Measurements from ENCODE around the gene TMEM132E.

Gene TMEM132E

DNA sequence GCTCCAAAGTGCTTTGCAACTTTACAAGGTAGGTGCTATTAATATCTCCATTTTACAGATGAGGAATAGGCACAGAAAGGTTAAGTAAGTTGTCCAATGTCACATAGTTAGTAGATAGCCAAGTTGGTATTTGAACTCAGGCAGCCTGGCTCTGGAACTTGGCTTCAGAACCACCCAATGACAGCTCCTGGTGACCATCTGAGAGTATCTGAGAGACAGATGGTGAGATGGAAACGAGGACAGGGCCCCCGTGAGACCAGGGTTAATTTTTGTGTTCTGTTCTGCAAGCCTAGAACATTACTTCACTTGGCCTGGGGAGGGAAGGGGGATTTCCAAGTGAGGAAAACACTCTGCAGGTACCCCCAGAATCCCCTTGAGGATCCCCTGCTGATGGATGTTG lies 9.8 kb upstream of the TMEM132E start:
- DNase-seq (ENCODE audit: low read depth in 2 of 2): no peak

DNA sequence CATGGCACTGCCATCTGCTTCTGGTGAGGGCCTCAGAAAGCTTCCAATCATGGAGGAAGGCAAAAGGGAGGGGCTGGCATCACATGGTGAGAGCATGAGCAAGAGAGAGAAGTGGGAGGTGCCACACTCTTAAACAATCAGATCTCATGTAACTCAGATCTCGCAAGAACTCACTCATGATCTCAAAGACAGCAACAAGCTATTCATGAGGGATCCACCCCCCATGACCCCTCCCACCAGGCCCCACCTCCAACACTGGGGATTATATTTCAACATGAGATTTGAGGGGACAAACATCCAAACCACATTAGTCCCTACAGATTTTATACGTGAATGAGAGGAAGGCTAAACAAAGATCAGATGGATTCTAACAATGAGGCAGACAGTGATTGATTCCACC lies 8.9 kb upstream of the TMEM132E start:
- no peak for DNase-seq (ENCODE audit: low read depth in 2 of 2)

DNA sequence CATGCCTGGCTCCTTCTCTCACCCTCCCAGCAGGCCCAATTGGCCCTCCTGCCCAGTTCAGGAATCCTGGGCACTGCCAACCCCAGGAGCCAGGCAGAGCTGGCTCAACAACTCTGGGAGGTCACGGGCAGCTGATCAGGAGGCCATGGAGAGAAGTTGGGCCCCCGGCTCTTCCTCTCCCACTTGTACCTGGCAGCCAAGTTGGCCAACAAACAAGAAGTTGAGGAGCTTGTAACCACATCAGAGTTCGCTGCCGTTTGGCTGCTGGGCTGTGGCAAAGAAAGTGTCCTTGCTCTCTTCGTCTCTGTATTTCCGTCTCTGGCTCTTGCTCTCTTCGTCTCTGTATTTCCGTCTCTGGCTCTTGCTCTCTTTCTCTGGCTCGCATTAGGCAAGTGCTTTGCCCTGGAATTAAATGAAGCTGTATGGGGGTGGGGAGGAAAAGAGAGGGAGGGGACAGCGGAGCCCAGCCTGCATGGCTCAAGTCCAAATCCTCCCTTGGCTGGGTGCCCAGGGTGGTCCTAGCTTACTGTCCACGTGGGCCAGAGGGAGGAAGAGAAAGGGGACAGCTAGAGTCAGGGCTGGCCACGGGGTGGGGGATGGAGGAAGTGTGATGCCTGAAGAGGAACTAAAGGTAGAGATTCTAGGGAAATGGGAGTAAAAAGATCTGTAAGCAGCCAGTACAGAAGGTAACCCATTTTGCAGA lies 7.8 kb upstream of the TMEM132E start:
- no peak for DNase-seq (ENCODE audit: low read depth in 2 of 2)

DNA sequence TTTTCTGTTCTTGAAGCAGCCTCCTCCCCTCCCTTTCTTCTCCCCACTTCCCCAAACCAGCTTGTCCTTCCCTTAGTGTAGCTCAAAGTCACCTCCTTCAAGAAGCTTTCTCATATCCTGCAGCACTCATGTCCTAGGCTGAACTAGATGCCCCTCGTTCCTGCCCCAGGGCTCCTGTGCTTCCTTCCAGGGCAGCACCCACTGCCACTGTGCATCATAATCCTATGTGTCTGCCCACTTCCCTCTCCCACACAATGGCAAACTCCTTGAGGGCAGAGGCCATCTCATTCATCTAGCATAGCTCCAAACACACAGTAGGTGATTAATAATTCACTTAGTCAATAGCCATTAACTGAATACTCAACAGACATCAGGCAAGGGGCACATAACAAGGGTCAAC lies 6.9 kb upstream of the TMEM132E start:
- no peak for DNase-seq (ENCODE audit: low read depth in 2 of 2)

DNA sequence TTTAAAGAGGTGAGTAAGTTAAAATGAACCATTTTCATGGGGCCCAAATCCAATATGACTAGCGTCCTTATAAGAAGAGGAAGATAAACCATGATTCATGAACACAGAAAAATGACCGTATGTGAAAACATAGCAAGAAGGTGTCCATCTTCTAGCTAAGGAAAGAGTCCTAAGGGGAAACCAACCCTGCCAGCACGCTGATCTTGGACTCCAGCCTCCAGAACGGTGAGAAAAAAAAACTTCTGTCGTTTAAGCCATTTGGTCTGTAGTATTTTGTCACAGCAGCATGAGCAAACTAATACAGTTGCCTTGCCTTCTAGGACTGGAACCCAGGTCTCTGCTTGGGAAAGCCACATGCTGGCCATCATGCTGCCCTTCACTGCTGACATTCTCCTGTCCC lies 4.2 kb upstream of the TMEM132E start:
- DNase-seq (ENCODE audit: low read depth in 2 of 2): no peak

DNA sequence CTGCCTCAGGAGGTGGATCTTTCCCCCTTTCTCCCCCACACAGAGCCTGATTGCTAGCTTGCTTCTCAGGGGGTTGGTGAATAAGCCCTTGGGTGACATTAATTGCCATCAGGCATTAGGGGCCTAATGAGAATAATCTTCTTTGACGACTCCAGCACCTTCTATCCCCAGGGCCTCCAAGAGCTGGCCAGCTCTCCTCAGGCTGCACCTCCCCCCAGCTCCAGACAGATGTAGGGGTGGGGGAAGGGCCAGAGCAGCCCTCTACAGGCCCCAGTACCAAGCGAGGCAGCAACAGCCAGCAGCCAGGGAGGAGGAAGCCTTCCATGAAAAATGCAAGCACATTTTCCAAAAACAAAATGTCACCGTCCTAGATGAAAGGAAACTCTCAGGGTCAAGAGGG lies 1.4 kb upstream of the TMEM132E start:
- DNase-seq (ENCODE audit: low read depth in 2 of 2): no peak

DNA sequence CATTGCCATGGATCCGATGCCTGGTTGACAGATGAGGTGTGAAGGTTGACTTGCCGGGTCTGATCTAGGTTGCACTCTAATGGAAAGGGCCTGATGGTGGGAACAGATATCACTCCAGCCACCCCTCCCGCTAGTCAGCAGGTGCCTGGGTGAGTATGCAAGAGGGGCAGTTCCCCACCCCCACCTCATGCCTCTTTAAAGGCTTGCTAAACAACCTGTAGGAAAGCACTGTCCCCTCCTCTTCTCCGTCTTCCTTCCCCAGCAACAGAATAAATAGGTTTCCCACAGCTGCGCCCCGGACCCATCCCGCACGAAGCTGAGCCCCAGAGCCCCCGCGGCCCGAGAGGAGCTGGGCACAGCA lies 746 bp upstream of the TMEM132E start:
- DNase-seq (ENCODE audit: low read depth in 2 of 2): no peak

DNA sequence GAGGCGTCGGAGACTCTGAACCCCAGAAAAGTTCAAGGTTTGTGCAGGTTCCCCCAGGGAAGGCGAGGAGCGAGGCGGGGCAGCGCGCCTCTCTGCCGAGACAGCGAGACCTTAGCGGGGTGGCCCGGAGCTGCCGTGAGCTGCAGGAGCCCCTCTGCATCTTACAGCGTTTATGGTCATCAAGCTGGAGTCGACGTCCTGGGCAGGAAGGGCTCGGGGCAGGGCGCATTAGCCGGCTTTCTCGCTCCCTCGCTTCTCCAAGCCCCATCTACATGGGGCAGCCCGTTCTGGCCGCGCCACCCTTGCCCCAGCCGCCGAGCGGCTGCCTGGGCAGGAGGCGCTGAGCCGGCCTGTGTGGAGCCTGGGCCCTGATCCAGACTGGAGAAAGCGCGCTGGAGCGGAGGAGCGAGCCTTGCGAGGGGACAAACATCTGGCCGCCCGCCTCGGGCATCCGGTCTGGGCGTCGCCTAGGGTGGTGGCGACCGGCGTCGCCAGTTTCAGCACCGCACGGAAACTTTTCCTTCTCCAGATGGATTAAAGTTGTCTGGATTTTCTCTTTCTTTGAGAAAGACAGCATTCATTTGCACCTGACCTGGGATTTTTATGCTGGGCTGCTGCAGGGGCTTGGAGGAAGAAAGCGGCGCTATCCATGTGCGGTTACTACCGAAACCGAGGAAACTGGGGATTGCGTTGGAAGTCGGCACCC lies 750 bp downstream of the TMEM132E start:
- DNase-seq (ENCODE audit: low read depth in 2 of 2): no peak

DNA sequence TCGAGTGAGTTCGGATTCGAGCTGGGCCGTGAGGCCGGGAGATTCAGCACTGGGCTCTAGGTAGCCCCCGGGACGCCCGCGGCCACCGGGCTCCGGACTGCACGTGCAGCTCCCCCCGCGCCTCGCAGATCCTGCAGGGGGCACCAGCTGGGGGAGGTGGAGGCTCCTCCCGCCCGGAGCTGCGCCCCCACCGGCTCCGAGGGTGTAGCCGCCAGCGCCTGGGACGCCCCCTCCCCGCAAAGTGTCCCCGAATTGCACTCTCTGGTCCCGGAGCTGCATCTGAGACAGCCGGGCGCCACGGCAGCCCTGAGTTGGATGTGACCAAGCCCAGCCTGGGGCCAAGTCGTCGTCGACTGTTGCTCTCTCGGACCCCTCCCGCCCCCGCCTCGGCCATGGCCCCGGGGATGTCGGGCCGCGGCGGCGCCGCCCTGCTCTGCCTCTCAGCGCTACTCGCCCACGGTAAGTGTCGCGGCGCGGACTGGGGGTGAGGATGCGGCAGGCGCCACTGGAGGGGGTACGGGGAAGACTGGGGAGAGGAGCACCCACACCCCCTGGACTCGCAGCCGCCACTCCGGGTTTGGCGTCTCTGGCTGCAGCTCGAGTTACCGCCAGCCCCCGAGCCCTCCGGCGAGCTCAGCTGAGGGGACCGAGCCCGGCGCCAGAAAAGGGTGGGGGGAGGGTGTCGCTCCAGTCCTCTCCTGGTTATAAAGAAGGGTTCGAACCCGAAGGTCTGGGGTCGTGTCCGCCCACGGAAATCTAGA lies 1.5 kb downstream of the TMEM132E start:
- DNase-seq (ENCODE audit: low read depth in 2 of 2): no peak

DNA sequence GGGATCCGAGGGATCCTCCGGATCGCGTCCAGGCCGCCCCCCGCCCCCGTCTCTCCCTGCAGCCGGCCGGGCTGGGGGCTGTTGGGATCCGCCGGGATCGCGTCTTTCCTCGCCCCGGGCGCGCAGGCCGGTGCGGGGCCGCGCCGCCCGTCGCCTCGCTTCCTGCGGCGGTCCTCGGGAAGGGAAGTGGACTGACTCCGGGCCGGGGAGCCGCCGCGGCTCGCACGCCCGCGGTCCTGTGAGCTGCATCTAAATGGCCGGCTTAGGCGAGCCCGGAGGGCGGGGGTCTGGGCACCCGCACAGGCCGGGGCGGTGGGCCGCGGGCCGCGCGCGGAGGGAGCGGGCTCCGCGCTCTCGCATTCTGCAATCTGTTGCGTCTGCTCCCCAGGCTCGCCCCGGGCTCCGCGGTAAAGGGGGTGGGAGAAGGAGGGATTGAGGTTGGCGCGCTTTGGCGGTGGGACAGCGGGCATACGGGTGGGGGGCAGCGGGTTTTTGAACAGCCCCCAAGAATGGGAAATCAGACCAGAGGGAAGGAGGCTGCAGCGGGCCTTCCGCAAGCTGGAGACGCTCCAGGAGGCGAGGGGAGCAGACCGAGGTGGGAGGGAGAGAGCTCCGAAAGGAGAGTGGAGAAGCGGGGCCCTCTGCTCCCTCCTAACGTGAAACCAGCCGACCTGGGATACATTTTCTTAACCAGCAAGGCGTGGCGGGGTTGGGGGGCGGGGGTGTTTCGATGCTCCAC lies 2.2 kb downstream of the TMEM132E start:
- no peak for DNase-seq (ENCODE audit: low read depth in 2 of 2)

DNA sequence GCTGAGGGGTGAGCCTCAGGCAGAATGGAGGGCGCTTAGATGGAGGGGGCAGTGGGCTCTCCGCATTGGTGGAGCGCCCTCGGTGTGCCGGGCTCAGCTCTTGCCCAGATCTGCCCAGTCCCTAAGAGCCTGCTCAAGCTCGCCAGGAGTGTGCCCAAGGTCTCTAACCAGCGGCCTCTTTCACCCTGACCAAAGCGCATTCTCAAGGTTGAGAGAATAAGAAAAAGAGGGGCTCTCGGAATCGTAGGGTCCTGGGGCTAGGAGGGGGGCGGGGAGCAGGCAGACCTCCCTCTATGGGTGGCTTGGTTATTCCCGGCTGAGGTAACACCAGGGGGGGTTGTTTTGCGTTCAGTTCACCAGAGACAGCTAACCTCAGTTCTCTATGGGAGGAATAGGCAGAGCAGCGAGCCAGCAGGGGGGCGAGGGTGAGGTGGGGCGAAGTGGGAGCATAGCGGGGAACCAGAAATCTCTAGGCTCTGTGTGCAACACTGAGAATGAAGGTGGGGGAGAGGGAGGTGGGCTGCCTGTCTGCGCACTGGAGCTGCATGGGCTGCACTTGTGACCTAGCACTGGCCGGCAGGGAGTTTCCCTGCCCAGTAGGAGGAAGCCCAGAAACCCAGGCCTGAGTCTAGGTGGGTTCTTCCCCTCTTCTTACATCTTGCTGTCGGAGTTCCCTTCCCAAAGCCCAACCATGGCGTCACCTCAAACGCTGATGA lies 3.0 kb downstream of the TMEM132E start:
- DNase-seq (ENCODE audit: low read depth in 2 of 2): no peak

DNA sequence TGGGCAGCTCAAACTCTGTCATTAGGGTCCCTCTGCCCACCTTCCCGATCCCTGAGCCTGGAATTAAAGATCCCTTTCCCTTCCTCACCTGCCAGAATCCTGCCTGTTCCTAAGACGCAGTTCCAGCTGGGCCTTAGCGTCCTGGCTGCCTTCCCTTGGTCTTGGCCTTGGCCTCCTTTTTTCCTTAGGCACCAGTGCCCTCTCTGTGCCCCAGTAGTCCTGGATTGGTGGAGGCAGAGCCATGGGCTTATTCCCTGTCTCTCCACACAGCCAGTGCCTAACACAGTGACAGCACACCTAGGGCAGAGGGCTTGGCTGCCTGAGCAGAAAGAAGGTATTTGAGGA lies 3.5 kb downstream of the TMEM132E start:
- no peak for DNase-seq (ENCODE audit: low read depth in 2 of 2)

DNA sequence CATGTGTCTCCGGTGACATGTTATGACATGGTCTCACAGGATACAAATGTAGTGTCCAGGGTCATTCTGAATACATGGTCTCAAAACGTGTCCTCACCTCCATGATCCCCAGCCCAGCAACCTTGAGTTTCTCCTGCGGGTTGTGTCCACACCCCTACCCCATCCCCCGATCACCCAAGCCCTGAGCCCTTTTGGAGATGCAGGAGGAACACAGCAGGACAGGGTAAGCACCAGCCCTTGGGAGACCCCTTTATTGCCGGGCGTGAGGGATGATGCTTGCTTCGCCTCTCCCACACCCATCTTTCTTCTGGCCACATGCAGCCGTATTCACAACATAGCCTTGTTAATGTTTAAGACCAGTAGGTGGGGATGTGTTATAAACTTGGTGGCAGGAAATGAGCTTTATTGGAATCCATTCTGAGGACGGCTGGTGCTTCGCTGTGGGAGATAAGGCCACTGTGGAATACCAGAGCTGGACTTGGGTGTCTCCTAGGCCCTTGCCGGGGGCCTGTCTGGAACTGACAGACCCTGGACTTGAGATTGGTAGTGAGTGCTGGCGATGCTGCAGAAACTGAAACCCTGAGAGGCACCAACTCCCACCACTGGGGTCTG lies 5.5 kb downstream of the TMEM132E start:
- no peak for DNase-seq (ENCODE audit: low read depth in 2 of 2)

DNA sequence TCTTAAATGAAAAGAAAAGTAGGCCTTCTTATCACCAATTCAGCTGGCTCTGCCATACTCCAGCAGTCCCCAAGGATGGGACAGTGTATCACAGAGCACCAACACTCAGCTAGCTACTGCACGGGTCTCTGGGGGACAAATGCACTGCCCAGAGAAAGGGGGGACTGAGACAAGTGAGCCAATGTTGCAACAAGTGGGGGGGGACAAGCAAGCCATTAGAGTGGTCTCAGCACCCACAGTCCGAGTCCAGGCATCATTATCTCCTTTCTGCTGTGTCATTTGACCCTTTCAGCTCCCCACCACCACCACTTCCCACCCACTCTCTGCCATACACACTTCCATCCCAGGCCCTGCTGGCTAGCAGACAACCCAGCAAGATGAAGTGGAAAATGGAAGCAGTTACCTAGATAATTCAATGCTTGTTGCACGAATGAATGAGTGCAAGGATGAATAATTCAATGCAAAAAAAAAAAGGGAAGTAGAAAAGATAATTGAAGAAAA lies 7.0 kb downstream of the TMEM132E start:
- DNase-seq (ENCODE audit: low read depth in 2 of 2): no peak

DNA sequence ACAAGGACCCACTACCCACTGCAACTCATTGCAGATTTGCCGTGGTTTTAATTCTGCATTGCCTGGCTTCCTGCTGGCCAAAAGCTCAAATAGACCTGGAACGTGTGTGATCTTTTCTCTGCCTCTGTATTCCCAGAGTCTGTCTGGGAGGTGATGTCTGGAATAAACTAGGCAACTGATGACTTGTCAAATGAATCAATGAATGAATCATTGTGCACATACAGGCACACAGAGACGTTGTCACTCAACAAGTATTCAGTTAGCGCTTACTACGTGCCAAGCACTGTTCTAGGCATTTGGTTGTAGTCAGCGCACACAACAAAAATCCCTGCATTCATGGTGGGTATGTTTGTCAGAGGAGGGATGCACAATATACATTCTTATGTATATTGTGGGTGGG lies 8.9 kb downstream of the TMEM132E start:
- DNase-seq (ENCODE audit: low read depth in 2 of 2): no peak

DNA sequence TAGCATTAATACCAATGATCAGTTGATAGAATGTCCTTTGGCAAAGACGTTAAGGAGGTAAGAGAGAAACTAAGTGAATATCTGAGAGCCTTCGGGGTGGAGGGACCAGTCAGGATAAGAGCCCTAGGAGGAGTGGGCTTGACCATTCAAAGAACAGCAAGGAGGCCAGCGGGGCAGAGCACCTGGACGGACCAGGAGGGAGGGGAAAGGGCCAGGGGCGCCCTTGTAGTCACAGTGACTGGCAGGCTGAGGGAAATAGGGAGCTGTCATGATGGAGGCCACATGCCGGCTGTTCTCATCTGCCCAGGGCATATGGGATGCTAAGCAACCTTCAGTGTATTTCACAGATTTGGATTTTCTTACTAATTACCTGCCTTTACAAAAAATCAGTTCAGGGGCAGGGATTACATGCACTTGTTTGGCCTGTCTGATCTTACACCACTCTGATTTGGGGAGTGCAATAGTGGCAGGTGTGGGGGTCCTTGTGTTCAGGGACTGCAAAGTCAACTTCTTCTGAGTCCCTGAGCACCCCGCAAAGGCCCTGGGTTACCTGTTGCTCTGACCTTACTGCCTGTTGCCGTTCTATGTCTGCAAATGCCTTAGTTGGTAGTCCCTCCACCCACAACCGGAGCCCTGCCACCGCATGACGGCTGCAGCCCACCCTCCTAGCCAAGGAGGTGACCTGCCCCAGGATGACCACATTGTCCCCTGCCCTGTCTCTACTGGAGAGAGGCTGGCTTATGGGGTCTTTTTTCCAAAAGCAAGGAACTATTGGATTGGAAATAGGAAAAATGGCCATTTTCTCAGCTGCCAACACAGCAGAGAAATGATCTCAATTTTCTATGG lies 10.0 kb downstream of the TMEM132E start:
- DNase-seq (ENCODE audit: low read depth in 2 of 2): no peak

DNA sequence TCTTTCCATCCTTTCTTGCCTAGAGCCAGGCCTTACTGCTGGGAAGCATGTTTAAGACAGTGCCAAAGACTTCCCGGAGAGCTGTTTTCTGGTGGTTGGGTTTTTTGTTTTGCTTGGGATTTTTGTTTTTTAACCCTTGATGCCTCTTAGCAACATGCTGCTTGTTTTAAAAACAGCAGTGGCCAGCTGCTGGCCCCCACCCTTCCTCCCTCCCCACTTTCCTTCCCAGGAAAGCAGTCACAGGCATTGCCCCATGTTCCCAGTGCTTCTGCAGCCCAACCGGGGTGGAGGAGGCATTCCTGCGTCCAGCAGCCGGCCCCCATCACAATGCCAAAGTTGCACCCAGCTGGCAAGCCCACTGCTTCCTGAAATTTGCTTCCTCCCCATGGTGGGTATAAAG lies 12.6 kb downstream of the TMEM132E start:
- no peak for DNase-seq (ENCODE audit: low read depth in 2 of 2)

DNA sequence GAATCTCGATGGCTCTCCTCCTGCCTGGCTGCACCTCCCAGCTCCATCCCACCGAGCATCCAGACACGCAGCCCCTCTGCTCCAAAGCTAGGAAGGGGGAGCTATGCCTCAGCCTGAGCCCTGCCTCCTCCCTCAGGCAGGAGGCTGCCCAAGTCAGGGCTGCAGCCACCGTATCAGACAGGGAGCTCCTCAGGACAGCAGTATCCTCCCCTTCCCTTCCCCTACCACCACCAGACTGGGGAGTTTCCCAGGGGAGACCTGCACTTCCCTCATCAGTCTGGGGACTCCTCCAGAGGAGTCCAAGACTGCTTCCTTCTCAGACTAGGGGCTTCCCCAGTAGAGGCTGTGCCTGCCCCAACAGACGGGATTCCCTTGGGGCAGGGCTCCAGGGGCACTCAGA lies 17.5 kb downstream of the TMEM132E start:
- no peak for DNase-seq (ENCODE audit: low read depth in 2 of 2)

DNA sequence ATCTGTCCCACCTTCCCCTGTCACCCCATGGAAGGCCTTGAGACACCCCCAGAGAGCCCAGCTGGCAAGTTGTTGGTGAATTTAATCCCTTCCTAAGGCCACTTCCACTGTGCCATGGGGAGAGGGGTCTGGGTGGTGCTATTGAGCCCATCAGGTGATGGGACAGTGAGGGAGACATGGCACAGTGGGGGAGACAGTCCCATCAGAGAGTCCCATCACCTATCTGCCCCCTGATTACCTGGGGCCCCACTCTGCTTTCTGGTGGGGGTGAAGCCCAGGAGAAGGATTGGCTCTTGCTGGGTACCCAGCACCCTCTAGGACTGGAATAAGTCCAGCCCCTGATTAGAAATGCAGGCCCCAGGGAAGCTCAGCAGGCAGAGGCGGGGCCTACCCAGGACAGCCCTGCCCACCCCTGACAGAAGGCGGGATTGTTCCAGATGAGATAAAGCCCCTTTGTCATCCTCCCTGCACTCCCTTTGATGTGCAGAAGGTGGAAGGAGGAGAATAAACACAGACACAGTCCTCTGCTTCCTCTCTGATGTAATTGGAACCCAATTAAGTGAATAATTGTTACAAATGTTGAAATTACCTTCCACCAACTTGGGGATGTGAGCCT lies 18.9 kb downstream of the TMEM132E start:
- DNase-seq (ENCODE audit: low read depth in 2 of 2): no peak

DNA sequence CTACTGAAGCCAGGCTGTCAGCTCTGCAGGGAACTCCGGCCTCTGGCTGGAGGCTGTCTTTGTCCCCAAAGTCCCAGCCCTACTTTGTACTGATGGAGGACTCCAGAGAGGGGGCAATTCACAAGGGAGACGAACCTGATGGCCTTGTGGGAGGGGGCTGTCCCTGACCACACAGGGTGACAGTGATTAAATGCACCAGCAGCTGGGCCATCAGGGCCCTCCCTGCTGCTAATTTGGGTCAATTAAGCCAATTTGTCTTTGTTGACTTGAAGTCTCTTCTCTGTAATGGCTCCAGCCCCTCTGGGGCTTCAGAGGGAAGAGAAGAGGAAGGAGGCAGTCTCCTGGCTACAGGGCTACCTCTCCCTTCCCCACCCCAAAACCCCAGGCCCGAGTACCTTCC lies 22.0 kb downstream of the TMEM132E start:
- no peak for DNase-seq (ENCODE audit: low read depth in 2 of 2)
